ENCODE data around the gene ZBTB21. TPM values are rescaled to one million over a fixed set of nuclear protein-coding genes. Genes with fewer than 3 reads are reported as not detected.

ZBTB21 gene
- total and polyA plus RNA-seq, 2 of the 8 experiments (the other 6 are each of a cell fraction or from before 2014, with no cell fraction given): 3.9 to 17.8 TPM

- 92% methylated on average over 2 of the region's 2 CpGs; no CpG with 5 or more reads in 1 of the 2 experiments for WGBS, 2 experiments (ENCODE audit: extremely low coverage in 1 of 2, insufficient coverage in 1 of 2, insufficient read length in 1 of 2, insufficient replicate concordance in 2 of 2, low coverage in 1 of 2, low lambda C conversion rate in 2 of 2, missing lambda C conversion rate in 1 of 2)
- no peak overlapping the region for H3K4me3 ChIP-seq (ENCODE audit: extremely low read depth in 1 of 4, insufficient read depth in 2 of 4, low read depth in 3 of 4, low read length in 4 of 4)
- no peak overlapping the region for H2BK20ac ChIP-seq (ENCODE audit: low read length)
- no peaks in the 10 kb centered on the region for H3K23me2 ChIP-seq (ENCODE audit: low read depth, low read length)
- H3K79me2 ChIP-seq (ENCODE audit: control insufficient read depth in 1 of 2, insufficient read depth in 2 of 2, low read length in 2 of 2): peaks cover 4 to 34% of the 10 kb centered on the region in 2 experiments; a peak in 3 of 4 replicates
- H2BK5ac ChIP-seq (ENCODE audit: low read depth, low read length): no peak overlapping the region
- H3K23ac ChIP-seq (ENCODE audit: insufficient read length): no peak overlapping the region
- peaks cover 0 to 3% of the 10 kb centered on the region in 2 experiments for H4K20me1 ChIP-seq (replicated peaks in 1 of 2; ENCODE audit: control insufficient read depth in 1 of 2, insufficient read depth in 2 of 2, low read length in 2 of 2)
- H3K4me2 ChIP-seq (ENCODE audit: insufficient read depth in 1 of 2, low read depth in 2 of 2, low read length in 2 of 2): no peak overlapping the region
- peaks cover under 1% of the 10 kb centered on the region in 2 experiments; a peak in 1 of 4 replicates for H3K9me3 ChIP-seq (ENCODE audit: insufficient read depth in 2 of 2, low read depth in 1 of 2, low read length in 1 of 2)
- no peak overlapping the region for H3K27ac ChIP-seq (ENCODE audit: low read depth, low read length)
- TF ChIP-seq BCL11A (IDR thresholded peaks at IDR 0.05; ENCODE audit: low read depth in 2 of 2, low read length in 2 of 2) (no peak), BACH1 (IDR thresholded peaks at IDR 0.05; ENCODE audit: low read length) (no peak), FOSL1 (IDR thresholded peaks at IDR 0.05; ENCODE audit: insufficient read depth, low read depth, low read length) (no peak), MAX (IDR thresholded peaks at IDR 0.05) (no peak), SAP30 (IDR thresholded peaks at IDR 0.05; ENCODE audit: insufficient read depth, insufficient replicate concordance, low read length) (no peak), KDM4A (IDR thresholded peaks at IDR 0.05; ENCODE audit: low read depth, low read length, severe bottlenecking) (no peak), TAF7 (optimal IDR thresholded peaks at IDR 0.05; ENCODE audit: borderline replicate concordance, low read depth, low read length) (no peak), HDAC6 (IDR thresholded peaks at IDR 0.05; ENCODE audit: low read depth, low read length) (no peak), E2F6 (IDR thresholded peaks at IDR 0.05) (no peak), MAFK (IDR thresholded peaks at IDR 0.05; ENCODE audit: low read depth, low read length) (no peak), EZH2 (IDR thresholded peaks at IDR 0.05; ENCODE audit: low read depth, low read length, severe bottlenecking) (no peak)
- H2BK120ac ChIP-seq (replicated peaks; ENCODE audit: low read depth, low read length): no peak overlapping the region
- H2AK5ac ChIP-seq (ENCODE audit: low read depth, low read length): no peak overlapping the region
- no peaks in the 10 kb centered on the region for H3K27me3 ChIP-seq (replicated peaks in 1 of 4; ENCODE audit: control insufficient read depth in 3 of 4, extremely low read depth in 1 of 4, insufficient read depth in 3 of 4, low read length in 3 of 4)
- POLR2A ChIA-PET (ENCODE audit: partially characterized antibody): no interaction called here
- H4K91ac ChIP-seq (replicated peaks; ENCODE audit: insufficient read length, low read length): no peak overlapping the region
- DNase-seq (ENCODE audit: low read depth in 1 of 2, low spot score in 2 of 2): no peak
- no peak overlapping the region for H3K4ac ChIP-seq (replicated peaks; ENCODE audit: insufficient read length, low read depth, low read length)
- no peaks in the 10 kb centered on the region for H3K4me1 ChIP-seq (replicated peaks in 1 of 4; ENCODE audit: control insufficient read depth in 3 of 4, insufficient read depth in 4 of 4, low read length in 3 of 4)
- H3K56ac ChIP-seq (replicated peaks; ENCODE audit: insufficient read length, low read depth, low read length): no peak overlapping the region
- H2BK15ac ChIP-seq (ENCODE audit: low read length): no peak overlapping the region
- H3K18ac ChIP-seq (ENCODE audit: extremely low read depth, low read length): no peak overlapping the region
- H4K8ac ChIP-seq (ENCODE audit: extremely low read depth, insufficient read depth, low read length): no peak overlapping the region
- H3K14ac ChIP-seq (ENCODE audit: insufficient read length): no peak overlapping the region
- H3K79me1 ChIP-seq (ENCODE audit: low read depth, low read length): 0 out of 2 replicates have a peak, but pooled peaks cover 5% of the 10 kb centered on the region
- peaks cover 3 to 19% (median 12%) of the 10 kb centered on the region in 4 experiments; a peak in 6 of 8 replicates for H3K36me3 ChIP-seq (ENCODE audit: control insufficient read depth in 2 of 4, insufficient read depth in 4 of 4, low read length in 3 of 4)
- H4K5ac ChIP-seq (ENCODE audit: insufficient read length, low read depth, low read length): no peak overlapping the region
- H2AFZ ChIP-seq (ENCODE audit: low read length): no peak overlapping the region
- no peak overlapping the region for H2BK12ac ChIP-seq (ENCODE audit: low read depth, low read length)
- CTCF ChIA-PET (ENCODE audit: partially characterized antibody): no interaction called here
- FAIRE-seq: no peak
- no peak overlapping the region for H3K9ac ChIP-seq (replicated peaks in 1 of 4; ENCODE audit: extremely low read depth in 1 of 4, low read depth in 3 of 4, low read length in 3 of 4)
These were observed 8.4 kb downstream of the ZBTB21 start for GRCh38 chr21:42001781-42002180.
